NT2/D1 (cell line): ENCODE data around the gene EXOSC5.
A peak's percentile ranks its signal among the peaks of the same experiment; 100 is the strongest.

Source experiments
- DNase-seq: peaks from one replicate; pipeline ENCODE4 v3.0.0-alpha.2; 2011; ENCODE audit warnings: low read depth, low spot score
- H3K27me3 ChIP-seq: 2 replicates; pipeline ENCODE4 v1.6.0; 2011; ENCODE audit warnings: mild to moderate bottlenecking; ENCODE audit not compliant: insufficient read length, insufficient read depth
- H3K36me3 ChIP-seq: 2 replicates; pipeline ENCODE4 v1.6.1; 2011; ENCODE audit warnings: mild to moderate bottlenecking, low read length, mixed read lengths; ENCODE audit not compliant: insufficient read depth, insufficient read length
- H3K4me1 ChIP-seq: 2 replicates; pipeline ENCODE4 v1.5.1; 2011; ENCODE audit not compliant: insufficient read depth, insufficient read length
- H3K4me3 ChIP-seq: 2 replicates; pipeline ENCODE4 v1.5.1; 2011; ENCODE audit warnings: low read depth; ENCODE audit not compliant: insufficient read length
- H3K9ac ChIP-seq: 2 replicates; pipeline ENCODE4 v1.6.0; 2011; ENCODE audit warnings: low read depth; ENCODE audit not compliant: insufficient read length
- H3K9me3 ChIP-seq: 2 replicates; pipeline ENCODE4 v1.5.1; 2011; ENCODE audit warnings: mild to moderate bottlenecking, low read length; ENCODE audit not compliant: insufficient read depth
- SUZ12 ChIP-seq: IDR thresholded peaks from 2 replicates; pipeline ENCODE4 v1.6.1; 2011; ENCODE audit not compliant: insufficient read length, insufficient read depth; ENCODE audit errors: extremely low read depth
- YY1 ChIP-seq: IDR thresholded peaks from 2 replicates; pipeline ENCODE4 v1.6.1; 2011; ENCODE audit not compliant: insufficient read length, insufficient read depth
- ZNF274 ChIP-seq: IDR thresholded peaks from 2 replicates; pipeline ENCODE4 v1.6.1; 2011; ENCODE audit warnings: mild to moderate bottlenecking, low read depth, low read length

Gene EXOSC5

DNA sequence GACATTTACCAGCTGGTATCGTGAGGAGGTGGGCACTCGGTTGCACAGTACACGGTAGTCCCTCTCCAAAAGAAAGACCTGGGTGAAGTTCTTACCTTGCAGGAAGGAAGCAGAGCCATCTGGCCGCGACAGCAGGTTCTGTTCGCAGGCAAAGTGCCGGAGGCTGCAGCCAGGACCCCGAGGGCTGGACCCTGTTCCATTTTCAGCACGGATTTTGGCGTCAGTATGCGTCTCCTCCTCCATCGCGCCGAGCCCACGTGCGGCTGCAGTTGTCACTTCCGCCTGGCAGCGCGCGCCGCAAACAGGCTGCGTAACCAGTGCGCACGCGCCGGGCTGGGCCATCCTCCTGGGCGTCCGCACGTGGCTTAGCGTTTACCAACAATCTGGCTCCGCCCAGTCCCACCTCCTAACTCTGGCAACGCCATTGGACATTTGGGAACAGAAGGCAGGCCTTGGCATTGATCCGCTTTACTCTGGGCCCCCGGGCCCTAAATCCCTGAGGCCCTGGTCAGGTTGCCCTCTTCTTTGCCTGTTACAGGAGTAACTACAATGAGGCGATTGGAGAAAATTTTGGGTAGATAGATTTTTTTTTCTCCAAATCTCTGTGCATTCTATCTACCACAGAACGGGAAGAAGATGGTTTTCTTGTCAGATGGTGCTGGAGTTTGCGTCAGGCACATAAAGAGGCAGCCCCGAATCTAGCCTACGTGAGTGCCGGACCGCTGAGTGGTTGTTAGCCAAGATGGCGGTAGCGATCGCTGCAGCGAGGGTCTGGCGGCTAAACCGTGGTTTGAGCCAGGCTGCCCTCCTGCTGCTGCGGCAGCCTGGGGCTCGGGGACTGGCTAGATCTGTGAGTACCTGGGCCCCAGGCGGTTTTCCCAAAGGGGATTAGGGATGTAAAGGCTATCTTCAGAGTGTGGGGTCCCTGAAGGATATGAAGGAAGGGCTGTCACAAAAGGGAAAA lies at the start of gene EXOSC5, which contains the start of gene BCKDHA:
Gene EXOSC5 (minus strand): TSS at position 274 of the 964 bp plus-strand sequence. CDS start 31 bp downstream, at position 243.
Gene BCKDHA (plus strand): TSS at position 733 of the 964 bp plus-strand sequence. CDS start 10 bp downstream, at position 743.
- TF ChIP-seq YY1 (peak; percentile 64), ZNF274 (no peak), SUZ12 (no peak)
- H3K36me3 ChIP-seq = peaks cover 13% of the 10 kb centered on the region
- peak; percentile 97 for DNase-seq
- no peaks in the 10 kb centered on the region for H3K9me3 ChIP-seq
- peak within 1 kb of the TSS; percentile 86 for H3K4me3 ChIP-seq
- no peaks in the 10 kb centered on the region for H3K27me3 ChIP-seq
- peak within 1 kb of the TSS; percentile 84 for H3K9ac ChIP-seq
- H3K4me1 ChIP-seq = no peaks in the 10 kb centered on the region

DNA sequence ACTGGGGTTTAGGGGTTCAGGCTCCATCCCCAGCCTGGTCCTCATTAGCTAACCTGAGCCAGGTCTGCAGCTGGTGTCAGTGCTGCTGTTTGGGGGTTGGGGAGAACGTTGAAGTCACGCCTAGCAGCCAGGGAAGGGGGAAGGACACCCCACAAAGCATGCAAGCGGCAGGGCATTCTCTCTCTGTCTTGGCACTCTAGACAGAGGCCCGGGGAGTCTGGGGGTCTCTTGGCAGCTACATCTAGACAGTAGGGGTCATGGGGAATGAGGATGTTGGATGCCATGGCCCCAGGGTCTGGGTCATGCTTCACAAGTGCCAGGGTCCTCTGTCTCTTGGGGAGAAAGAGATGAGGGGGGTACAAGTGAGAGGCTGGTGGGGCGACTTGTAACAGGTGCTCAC lies 48.4 kb upstream of the EXOSC5 start:
- DNase-seq = no peak
- H3K9me3 ChIP-seq = no peaks in the 10 kb centered on the region
- no peaks in the 10 kb centered on the region for H3K36me3 ChIP-seq
- peaks cover 3% of the 10 kb centered on the region for H3K4me1 ChIP-seq
- H3K27me3 ChIP-seq = peaks cover 50% of the 10 kb centered on the region
- no peak overlapping the region for H3K9ac ChIP-seq
- H3K4me3 ChIP-seq = no peak overlapping the region
- TF ChIP-seq ZNF274 (no peak), SUZ12 (no peak), YY1 (no peak)

DNA sequence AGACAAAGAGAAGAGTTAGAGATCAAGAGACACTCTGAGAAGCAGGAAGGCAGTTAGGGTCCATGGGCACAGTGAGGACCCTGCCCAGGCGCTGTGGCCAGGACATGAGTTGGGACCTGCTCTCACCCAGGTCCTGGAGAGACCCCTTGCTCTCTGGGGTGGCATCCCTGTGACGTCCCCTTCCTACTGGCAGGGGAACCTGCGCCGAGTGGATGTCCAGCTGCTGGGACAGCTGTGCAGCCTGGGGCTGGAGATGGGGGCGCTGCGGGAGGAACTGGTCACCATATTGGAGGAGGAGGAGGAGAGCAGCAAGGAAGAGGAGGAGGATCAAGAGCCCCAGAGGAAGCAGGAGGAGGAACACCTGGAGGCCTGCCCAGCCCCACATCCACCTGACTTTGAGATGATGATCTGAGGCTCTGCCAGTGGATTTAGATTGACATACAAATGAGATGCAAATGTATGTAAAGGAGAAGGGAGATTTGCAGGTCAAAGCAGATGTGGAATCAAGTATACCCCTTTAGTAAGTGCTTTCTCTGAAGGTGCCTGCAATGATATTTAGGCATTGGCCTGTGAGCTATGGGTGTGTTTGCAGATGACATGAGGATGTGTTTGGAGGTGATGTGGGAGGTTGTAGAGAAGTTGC lies 46.8 kb upstream of the EXOSC5 start:
- TF ChIP-seq YY1 = no peak
- TF ChIP-seq SUZ12 = no peak
- no peak for TF ChIP-seq ZNF274
- Histone ChIP-seq H3K27me3 (peaks cover 37% of the 10 kb centered on the region), H3K4me1 (no peaks in the 10 kb centered on the region), H3K4me3 (no peak overlapping the region), H3K9ac (no peak overlapping the region), H3K36me3 (no peaks in the 10 kb centered on the region), H3K9me3 (no peaks in the 10 kb centered on the region)
- DNase-seq = no peak

DNA sequence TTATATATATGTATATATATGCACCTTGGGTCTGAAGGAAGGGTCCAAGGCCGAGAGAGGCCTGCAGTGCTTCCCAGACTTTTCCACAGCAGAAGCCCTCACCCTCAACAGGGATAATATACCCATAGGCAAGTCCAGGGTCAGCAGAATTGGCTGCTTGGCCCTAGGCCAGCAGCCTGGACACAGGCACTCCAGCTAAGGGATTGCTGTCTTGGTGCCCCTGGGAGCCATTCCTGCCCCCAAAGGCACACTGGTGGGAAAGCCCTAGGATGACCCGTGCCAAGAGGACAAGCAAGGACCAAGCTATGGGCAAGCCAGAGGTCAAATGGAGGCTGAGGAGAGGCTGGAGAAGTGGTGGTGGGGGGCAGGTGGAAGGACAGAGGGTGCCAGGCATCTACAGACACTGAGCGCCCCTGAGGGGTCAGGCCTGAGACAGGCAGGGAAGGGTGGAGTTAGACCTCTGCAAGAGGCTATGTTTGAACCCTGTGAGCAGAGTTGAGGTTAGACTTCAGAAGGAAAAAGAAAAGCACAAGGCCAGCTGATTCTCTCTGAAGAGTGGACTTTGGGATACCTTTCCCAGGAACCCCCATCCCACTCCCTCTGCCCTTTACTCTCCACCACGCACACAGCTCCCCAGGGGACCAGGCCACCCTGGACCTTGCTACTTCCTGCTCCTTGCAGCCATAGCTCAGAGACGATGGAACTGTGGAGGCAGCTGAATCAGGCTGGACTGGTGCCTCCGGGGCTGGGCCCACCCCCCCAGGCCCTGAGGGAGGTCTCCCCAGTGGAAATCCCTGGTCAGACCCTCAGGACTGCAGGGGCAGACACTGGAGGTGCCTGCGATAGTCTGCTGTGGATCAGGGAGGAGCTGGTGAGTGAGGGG lies 45.6 kb upstream of the EXOSC5 start, which contains the start of gene ERICH4:
Gene ERICH4 (plus strand): TSS at position 684 of the 883 bp plus-strand sequence. CDS start 14 bp downstream, at position 698.
- H3K4me3 ChIP-seq = no peak within 1 kb of the TSS
- no peak for DNase-seq
- no peaks in the 10 kb centered on the region for H3K9me3 ChIP-seq
- TF ChIP-seq YY1 (no peak), ZNF274 (no peak), SUZ12 (no peak)
- H3K9ac ChIP-seq = no peak within 1 kb of the TSS
- peaks cover 7% of the 10 kb centered on the region for H3K36me3 ChIP-seq
- H3K4me1 ChIP-seq = peaks cover 2% of the 10 kb centered on the region
- H3K27me3 ChIP-seq = peaks cover 25% of the 10 kb centered on the region

DNA sequence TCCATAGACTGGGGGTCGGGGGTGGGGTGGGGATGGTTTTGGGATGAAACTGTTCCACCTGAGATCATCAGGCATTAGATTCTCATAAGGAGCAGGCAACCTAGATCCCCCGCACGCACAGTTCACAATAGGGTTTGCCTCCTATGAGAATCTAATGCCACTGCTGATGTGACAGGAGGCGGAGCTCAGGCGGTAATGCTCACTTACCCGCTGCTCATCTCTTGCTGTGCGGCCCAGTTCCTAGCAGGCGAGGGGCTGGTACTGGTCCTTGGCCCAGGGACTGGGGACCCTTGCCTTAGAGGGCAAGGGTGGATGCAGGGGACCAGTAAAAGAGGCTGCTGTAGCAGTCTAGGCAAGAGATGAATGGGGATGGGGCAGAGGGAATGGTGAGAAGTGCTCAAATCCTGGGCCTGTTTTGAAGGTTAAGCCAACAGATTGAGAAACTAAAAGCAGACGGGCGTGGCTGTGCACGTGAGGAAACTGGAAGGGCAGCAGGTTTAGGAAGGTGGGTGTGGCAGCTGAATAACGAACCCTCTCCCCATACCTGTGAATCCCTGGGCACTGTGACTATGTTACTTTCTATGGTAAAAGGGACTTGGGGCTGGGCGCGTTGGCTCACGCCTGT lies 44.3 kb upstream of the EXOSC5 start:
- peaks cover 2% of the 10 kb centered on the region for H3K4me1 ChIP-seq
- DNase-seq = no peak
- no peak overlapping the region for H3K9ac ChIP-seq
- H3K4me3 ChIP-seq = no peak overlapping the region
- peaks cover 14% of the 10 kb centered on the region for H3K27me3 ChIP-seq
- H3K36me3 ChIP-seq = peaks cover 12% of the 10 kb centered on the region
- TF ChIP-seq SUZ12 (no peak), ZNF274 (no peak), YY1 (no peak)
- no peaks in the 10 kb centered on the region for H3K9me3 ChIP-seq
